Fibroblast of skin of back (primary cell): ENCODE measurements around the gene E2F3. TPM values are rescaled to one million over a fixed set of nuclear protein-coding genes. Genes with fewer than 3 reads are reported as not detected.

Experiments
- DNase-seq: peaks from one replicate; pipeline ENCODE4 v3.0.0-alpha.2; 2013
- polyA plus RNA-seq, 2 experiments: library from polyadenylated mRNA; unstranded; fragments of 120-200 nt; gene quantifications; one replicate each; pipeline ENCODE4 v1.2.1, GENCODE V29; 2013; ENCODE audit not compliant: insufficient read length in 2 of 2

The E2F3 gene
- polyA plus RNA-seq (2013, experiment 1 of 2; ENCODE audit: insufficient read length), result 18.7 TPM
- 12.4 TPM for polyA plus RNA-seq (2013, experiment 2 of 2; ENCODE audit: insufficient read length)

- peak; percentile 100 for DNase-seq
These were observed at the start of gene E2F3 for GRCh38 chr6:20401205-20402091. TSS of gene E2F3 (plus strand) at chr6:20401879. CDS start at chr6:20402233, 354 bp downstream.

GRCh38 chr6:20352346-20352745 is 49.3 kb upstream of the E2F3 start:
- no peak for DNase-seq

- DNase-seq, result no peak
These were observed 48.5 kb upstream of the E2F3 start for GRCh38 chr6:20353134-20353533.

GRCh38 chr6:20354366-20354765 is 47.3 kb upstream of the E2F3 start:
- no peak for DNase-seq

GRCh38 chr6:20360471-20361119 is 41.1 kb upstream of the E2F3 start:
- DNase-seq, result no peak

- no peak for DNase-seq
These were observed 39.1 kb upstream of the E2F3 start for GRCh38 chr6:20362623-20363022.

GRCh38 chr6:20364327-20364726 is 37.4 kb upstream of the E2F3 start:
- DNase-seq, result no peak

- DNase-seq, result no peak
These were observed 36.2 kb upstream of the E2F3 start for GRCh38 chr6:20365456-20365855.

- DNase-seq, result no peak
These were observed 35.4 kb upstream of the E2F3 start for GRCh38 chr6:20366082-20366830.

- no peak for DNase-seq
These were observed 33.8 kb upstream of the E2F3 start for GRCh38 chr6:20367743-20368485.

- DNase-seq, result no peak
These were observed 31.3 kb upstream of the E2F3 start for GRCh38 chr6:20370393-20370792.

- DNase-seq, result no peak
These were observed 30.9 kb upstream of the E2F3 start for GRCh38 chr6:20370801-20371200.

GRCh38 chr6:20375436-20375835 is 26.2 kb upstream of the E2F3 start:
- no peak for DNase-seq

GRCh38 chr6:20377623-20378265 is 23.9 kb upstream of the E2F3 start:
- peak; percentile 88 for DNase-seq

GRCh38 chr6:20379231-20379630 is 22.4 kb upstream of the E2F3 start:
- DNase-seq, result peak; percentile 39

GRCh38 chr6:20386218-20386617 is 15.5 kb upstream of the E2F3 start:
- DNase-seq, result no peak

GRCh38 chr6:20389066-20389465 is 12.6 kb upstream of the E2F3 start:
- no peak for DNase-seq

- no peak for DNase-seq
These were observed 8.4 kb upstream of the E2F3 start for GRCh38 chr6:20393297-20393696.

GRCh38 chr6:20399518-20399917 is 2.2 kb upstream of the E2F3 start:
- no peak for DNase-seq

GRCh38 chr6:20400456-20401204 is 1.0 kb upstream of the E2F3 start:
- peak; percentile 31 for DNase-seq

- peak; percentile 8 for DNase-seq
These were observed 338 bp downstream of the E2F3 start for GRCh38 chr6:20402092-20402341.
